DOHH2 (cell line): ENCODE data around the gene PNMA1.

Experiments used
- CTCF ChIP-seq: fragments of 200-600 bp; sonication (generic); IDR thresholded peaks from one replicate; pipeline ENCODE4 v1.5.1; 2014; ENCODE audit warnings: antibody characterized with exemption, mild to moderate bottlenecking, low read depth, low read length; ENCODE audit not compliant: poor library complexity, severe bottlenecking
- EZH2phosphoT487 ChIP-seq: fragments of 200-600 bp; sonication (generic); IDR thresholded peaks from 2 replicates; pipeline ENCODE4 v1.6.1; 2017; ENCODE audit warnings: borderline replicate concordance, mild to moderate bottlenecking, antibody characterized with exemption, low read length, moderate library complexity, mixed read lengths

GRCh38 chr14:73750531-73750901 lies 36.3 kb upstream of the PNMA1 start:
- TF ChIP-seq CTCF (no peak), EZH2phosphoT487 (no peak)
